Stimulated activated CD4-positive, alpha-beta T cell treated with anti-CD3 and anti-CD28 coated beads, TNF-alpha, amount 100 ng/mL, for 24 hours (primary cell): ENCODE results near the gene FAM8A1.
A peak's percentile ranks its signal among the peaks of the same experiment; 100 is the strongest.

Experiments used
- DNase-seq, 3 experiments: peaks; one replicate each; pipeline ENCODE4 v3.0.0-alpha.2; 2020; ENCODE audit warnings: low read depth in 3 of 3

FAM8A1 gene

DNA sequence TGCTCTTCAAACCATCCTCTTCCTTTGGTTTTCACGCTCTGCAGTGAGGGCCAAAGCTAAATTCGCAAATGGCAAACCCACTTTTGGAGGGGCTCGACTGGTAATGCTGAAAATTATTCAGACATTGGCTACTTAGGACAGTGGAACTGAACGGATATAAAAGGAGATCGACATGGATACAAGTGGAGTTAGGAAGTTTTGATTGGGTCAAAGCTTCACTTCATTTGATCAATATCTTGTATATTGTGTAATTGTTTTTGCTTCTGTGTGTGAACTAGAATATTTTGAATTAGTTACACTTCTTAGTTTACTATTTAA, 1.2 kb downstream of the FAM8A1 start:
- no peak for DNase-seq

DNA sequence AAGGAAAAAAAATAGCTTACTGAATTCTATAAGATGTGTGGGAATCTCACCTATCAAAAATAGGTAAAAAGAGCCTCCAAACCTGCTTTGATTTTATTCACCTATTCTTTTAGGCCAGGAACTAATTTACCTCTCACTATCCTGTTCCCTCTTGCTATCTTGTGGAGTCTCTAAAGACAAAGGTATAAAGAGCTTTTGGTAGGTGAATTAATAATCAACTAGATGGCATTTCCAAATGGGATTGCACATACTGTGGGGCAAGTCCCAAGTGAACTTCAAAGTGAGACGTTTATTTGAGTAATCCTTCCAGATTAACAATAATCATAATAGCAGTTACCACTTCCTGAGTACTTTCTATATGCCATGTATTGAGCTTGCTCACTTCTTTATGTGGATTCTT, 2.8 kb downstream of the FAM8A1 start:
- no peak for DNase-seq

GRCh38 chr6:17606606-17607005, 6.5 kb downstream of the FAM8A1 start:
- no peak for DNase-seq

DNA sequence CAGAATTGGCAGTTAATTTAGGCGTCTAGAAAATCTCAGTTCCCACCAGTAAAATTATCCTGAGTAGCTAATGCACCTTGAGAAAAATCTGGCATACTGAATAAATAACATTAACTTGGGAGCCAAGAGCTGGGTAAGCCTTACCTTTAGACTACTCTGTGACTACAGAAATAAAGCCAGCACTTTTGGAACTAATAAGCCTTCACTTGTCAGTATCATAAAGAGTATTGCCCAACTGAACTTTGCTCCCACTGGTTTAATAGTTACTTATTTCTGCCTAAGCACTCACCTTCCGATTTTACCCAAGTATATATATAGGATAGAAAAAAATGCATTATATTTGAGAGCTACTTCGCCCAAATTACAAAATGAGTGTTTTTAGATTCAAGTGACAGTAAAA, 10.7 kb downstream of the FAM8A1 start:
- DNase-seq: no peak

DNA sequence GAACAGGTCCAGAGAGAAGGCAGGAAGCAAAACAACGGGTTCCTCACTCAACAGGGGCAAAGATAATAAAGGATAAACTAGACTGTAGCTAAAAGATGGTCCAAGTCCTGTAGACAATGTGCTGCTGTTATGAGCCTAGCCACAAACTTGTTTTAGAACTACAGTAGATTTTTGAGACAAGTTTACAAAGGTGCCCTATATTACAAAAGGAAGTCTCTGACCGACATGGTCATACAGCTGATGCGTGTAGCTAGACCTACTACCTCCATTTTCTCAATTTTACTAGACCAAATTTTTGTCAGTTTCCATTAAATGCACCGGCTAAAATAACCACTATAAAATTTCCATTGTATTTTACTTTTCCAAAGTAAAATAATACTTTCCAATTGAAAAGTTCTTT, 11.9 kb downstream of the FAM8A1 start:
- DNase-seq: no peak

DNA sequence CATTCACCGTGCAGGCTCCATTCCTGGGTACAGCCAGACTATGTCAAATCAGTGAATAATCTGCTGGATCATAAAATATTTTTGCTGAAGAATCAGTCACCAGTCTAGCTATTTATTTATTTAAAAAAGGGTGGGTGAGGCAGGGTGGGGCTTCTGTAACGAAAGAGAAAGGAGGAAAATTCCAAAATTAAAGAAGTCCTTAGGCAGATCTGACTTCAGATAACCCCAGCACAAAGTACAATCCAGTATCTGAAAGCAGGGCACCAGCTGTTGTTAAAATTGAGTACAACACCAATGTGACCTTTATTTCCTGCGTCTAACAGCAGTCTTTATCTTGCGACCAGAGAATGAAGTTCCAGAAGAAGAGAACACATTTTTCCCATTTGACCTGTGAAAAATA, 15.7 kb downstream of the FAM8A1 start:
- no peak for DNase-seq

DNA sequence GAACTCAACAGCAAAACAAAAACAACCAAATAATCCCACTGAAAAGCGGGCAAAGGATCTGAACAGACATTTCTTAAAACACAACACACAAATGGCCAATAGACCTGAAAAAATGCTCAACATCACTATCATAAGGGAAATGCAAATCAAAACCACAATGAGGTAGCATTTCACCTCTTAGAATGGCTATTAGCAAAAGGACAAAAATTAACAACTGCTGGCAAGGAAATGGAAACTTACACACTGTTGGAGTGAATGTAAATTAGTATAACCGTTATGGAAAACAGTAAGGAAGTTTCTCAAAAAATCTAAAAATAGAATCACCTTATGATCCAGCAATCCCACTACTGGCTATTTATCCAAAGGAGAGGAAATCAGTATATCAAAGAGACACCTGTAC, 20.9 kb downstream of the FAM8A1 start:
- no peak for DNase-seq

DNA sequence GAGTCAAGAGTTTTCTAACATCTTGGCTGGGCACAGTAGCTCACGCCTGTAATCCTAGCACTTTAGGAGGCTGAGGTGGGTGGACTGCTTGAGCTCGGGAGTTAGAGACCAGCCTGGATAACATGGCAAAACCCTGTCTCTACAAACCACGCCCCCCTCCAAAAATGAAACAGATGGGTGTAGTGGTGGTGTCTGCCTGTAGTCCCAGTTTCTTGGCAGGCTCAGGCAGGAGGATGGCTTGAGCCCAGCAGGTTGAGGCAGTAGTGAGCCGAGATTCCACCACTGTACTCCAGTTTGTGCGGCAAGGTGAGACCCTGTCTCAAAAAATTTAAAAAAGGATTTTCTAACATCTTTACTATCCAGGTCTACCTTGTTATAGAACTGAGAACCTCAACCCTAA, 22.0 kb downstream of the FAM8A1 start:
- DNase-seq: no peak

DNA sequence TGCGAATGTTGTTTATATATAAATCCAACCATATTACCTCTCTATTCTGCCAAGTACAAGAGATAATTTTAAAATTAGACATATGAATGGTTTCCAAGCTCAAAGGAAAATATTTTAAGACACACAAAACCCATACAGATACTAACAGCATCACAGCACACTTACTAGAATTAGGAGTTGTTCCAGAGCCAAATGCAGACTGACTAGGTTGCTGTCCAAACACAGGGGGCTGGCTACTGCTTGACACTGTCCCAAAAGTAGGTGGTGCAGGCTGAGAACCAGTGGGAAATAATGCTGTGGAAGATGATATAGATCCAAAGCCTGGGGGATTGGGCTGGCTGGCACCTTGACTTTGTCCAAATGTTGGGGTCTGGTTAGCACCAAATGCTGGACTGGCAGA, 24.3 kb downstream of the FAM8A1 start:
- no peak for DNase-seq

DNA sequence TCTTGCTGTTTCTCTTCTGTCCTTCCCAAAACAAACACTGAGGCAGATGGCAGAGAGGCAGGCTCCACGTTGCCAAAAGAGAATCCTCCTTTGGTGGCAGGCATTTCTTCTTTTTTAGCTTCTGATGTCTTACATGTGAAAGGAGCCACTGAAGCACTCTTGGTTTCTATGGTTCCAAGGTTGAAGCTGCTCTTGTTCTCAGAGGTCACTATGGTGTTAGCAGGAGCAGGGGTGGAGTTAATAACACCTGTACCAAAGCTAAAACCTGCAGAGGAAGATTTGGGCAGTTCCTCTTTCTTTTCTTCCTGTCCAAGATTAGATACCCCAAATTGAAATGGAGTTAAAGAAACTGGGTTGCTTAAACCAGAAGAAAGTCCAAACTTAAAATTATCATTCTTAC, 28.8 kb downstream of the FAM8A1 start:
- DNase-seq: no peak

GRCh38 chr6:17629824-17630510, 29.9 kb downstream of the FAM8A1 start:
- DNase-seq: no peak

DNA sequence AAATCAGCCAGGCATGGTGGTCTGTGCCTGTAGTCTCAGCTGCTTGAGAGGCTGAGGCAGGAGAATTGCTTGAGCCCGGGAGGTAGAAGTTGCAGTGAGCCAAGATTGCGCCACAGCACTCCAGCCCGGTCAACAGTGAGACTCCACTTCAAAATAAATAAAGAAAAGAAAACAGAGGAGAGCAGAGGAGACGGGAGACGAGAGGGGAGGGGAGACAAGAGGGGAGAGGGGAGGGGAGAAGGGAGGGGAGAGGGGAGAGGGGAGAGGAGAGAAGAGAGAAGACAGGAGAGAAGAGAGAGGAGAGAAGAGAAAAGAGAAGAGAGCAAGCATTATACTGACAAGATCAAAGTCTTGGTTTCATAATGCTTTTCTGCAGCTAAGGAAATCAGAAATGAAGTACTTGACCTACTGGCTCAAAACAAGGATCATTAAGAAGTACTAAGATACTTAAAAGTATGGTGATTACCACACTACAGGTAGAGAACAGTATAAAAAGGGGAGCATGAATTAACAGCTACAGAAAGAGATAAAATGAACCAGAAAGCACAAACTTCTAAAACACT, 30.5 kb downstream of the FAM8A1 start:
- DNase-seq: no peak

- no peak for DNase-seq
Observed at GRCh38 chr6:17632934-17633333, 32.8 kb downstream of the FAM8A1 start.

DNA sequence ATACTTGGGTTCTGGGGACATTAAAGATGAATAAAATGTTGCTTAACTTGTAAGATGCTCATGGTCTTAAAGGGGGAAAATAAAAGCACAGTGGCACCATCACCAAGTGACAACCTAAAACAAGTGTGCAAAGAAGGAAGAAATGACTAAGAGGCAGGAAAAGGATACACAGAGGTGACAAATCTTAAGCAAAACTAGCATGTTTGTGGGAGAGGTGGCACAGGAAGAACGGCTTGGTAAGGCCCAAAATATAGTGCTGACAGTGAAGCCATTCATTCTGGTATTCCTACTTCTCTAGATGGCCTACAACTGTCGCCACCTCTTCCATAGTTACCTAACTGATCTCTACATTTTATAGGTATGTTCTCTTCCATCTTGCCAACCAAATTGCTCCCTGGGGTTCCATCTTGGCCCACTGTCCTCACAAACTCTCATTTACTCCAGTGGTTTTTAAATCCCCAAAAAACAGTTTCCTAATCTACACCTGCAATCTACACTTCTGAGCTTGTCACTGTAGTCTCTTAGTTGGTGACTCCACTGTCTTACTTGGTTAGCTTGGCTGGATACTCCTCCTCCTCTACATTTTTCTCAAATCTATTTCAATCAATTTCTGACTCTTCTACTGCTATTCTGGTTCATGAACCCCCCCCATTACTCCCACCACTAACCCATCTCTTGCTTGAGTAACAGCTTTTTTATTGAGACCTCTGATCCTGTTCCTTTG, 33.5 kb downstream of the FAM8A1 start:
- DNase-seq: peak in 1 of 3 experiments; percentile 8

- no peak for DNase-seq
Observed at GRCh38 chr6:17635568-17635967, 35.5 kb downstream of the FAM8A1 start.

DNA sequence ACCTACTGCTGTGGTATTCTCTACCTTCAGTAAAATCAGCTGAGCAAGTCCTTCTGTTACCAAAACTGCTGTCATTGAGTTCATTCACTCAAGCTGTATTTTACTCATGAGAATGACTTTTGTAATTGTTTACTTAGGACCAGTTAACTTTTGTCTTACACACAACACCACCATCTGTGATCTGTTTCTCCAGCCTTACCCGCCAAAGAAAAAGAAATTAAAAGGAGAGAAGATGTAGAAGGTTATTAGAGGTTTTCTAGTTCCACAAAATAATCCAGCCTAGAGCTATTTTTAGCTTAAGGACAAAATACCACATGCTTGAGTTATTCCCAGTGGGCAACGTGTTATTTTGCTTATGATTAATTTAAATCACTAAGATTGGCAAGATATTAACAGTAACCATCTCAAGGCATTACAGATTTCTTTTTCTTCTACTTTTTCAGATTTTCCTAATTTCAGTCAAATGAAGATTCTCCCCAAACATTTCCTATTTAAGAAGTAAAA, 38.2 kb downstream of the FAM8A1 start:
- DNase-seq: no peak

DNA sequence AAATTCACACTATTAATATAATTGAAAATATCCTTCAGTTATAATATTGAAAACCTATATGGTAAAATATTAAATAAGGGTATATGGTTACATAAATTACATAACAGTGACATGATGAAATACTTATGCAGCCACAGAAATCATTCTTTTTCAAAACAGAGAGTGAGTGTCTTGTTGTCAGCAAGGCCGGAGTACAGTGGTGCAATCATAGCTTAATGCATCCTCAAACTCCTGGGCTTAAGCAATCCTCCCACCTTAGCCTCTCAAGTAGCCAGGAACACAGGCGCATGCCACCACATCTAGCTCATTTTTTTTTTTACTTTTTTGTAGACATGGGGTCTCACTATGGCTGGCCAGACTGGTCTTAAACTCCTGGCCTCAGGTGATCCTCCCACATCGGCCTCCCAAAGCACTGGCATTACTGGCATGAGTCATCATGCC, 40.4 kb downstream of the FAM8A1 start:
- DNase-seq: no peak

GRCh38 chr6:17648745-17649144, 48.6 kb downstream of the FAM8A1 start:
- no peak for DNase-seq

GRCh38 chr6:17650656-17651309, 50.7 kb downstream of the FAM8A1 start:
- no peak for DNase-seq

GRCh38 chr6:17653198-17653882, 53.2 kb downstream of the FAM8A1 start:
- DNase-seq: no peak

DNA sequence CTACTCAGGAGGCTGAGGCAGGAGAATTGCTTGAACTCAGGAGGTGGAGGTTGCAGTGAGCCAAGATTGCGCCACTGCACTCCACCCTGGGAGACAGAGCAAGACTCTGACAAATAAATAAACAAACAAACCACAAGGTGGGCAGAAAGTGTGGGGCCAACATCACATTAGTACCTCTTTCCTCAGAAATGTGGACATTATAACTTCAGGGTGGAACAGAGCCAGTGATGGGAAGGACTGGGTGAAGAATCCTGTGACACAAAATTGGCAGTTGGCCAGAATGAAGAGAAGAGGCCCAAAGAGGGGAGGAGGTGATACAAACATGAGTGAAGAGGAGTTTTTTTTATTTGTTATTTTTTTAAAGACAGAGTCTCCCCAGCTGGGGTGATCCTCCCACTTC, 56.0 kb downstream of the FAM8A1 start:
- no peak for DNase-seq

DNA sequence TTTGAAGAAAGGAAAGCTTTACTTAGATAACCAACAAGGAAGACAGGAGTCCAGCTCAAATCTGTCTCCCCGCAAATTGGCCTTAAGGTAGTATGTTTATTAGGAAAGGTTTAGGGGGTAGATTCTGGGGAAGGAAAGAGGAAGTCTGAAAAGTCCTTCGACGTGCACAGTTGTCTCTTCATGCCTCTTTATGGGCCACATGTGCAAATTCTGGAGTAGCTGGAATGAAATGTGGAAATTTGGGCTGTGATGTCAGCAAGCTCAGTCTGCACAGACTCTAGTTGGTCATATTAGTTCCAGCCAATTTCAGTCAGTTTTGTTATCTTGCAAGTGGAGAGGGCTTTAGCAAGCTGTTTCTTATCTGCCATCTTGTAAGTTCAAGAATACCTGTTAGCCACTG, 56.5 kb downstream of the FAM8A1 start:
- no peak for DNase-seq
